Lung (tissue), 12 donors: Measurements from ENCODE around the gene KCND2. TPM values are rescaled to one million over a fixed set of nuclear protein-coding genes. Genes with fewer than 3 reads are reported as not detected.

Experiments used
- ATAC-seq: fragments of 200-7000 bp; cut with Tn5 transposase; one replicate; pipeline ENCODE4 v1.9.1; 2020; ENCODE audit warnings: moderate number of reproducible peaks; ENCODE audit not compliant: insufficient read depth, low FRiP score
- DNase-seq, 3 donors: peaks; one replicate each; pipeline ENCODE4 v3.0.0-alpha.2; 2013 to 2017
- H3K27ac ChIP-seq, 2 donors: one replicate each; pipeline ENCODE4 v1.5.1; 2013; ENCODE audit warnings: mild to moderate bottlenecking in 2 of 2, moderate library complexity in 2 of 2, control low read depth in 1 of 2, inconsistent platforms in 1 of 2, low read depth in 1 of 2, low read length in 1 of 2
- H3K27me3 ChIP-seq, 3 donors: one replicate each; pipeline ENCODE4 v1.5.1; 2013; ENCODE audit warnings: low read length in 2 of 3; ENCODE audit not compliant: control insufficient read depth in 3 of 3, insufficient read depth in 3 of 3
- H3K36me3 ChIP-seq, 4 donors: one replicate each; pipeline ENCODE4 v1.5.1; 2013; ENCODE audit warnings: low read length in 4 of 4, mild to moderate bottlenecking in 1 of 4, moderate library complexity in 1 of 4; ENCODE audit not compliant: control insufficient read depth in 4 of 4, insufficient read depth in 4 of 4
- H3K4me1 ChIP-seq, 5 donors: one replicate each; pipeline ENCODE4 v1.5.1; 2013; ENCODE audit warnings: low read length in 5 of 5, mild to moderate bottlenecking in 2 of 5, moderate library complexity in 1 of 5; ENCODE audit not compliant: control insufficient read depth in 5 of 5, insufficient read depth in 5 of 5
- H3K4me3 ChIP-seq: one replicate; pipeline ENCODE4 v1.5.1; 2013; ENCODE audit warnings: mild to moderate bottlenecking, control low read depth, moderate library complexity
- H3K9ac ChIP-seq, 2 donors: one replicate each; pipeline ENCODE4 v1.5.1; 2013; ENCODE audit warnings: low read length in 2 of 2, control low read depth in 1 of 2; ENCODE audit not compliant: insufficient read depth in 1 of 2
- H3K9me3 ChIP-seq, 4 donors: one replicate each; pipeline ENCODE4 v1.5.1; 2013; ENCODE audit warnings: low read length in 3 of 4, mild to moderate bottlenecking in 1 of 4, moderate library complexity in 1 of 4; ENCODE audit not compliant: control insufficient read depth in 4 of 4, insufficient read depth in 3 of 4
- CTCF ChIP-seq: IDR thresholded peaks from 2 replicates; pipeline ENCODE4 v1.5.1; 2012; ENCODE audit warnings: mild to moderate bottlenecking; ENCODE audit errors: control extremely low read depth, extremely low read depth
- WGBS, 2 donors: extraction: QIAGEN DNeasy Blood & Tissue Kit; methylation state at CpG; one replicate each; pipeline ENCODE4 v1.1.7; 2013; 5-methylcytosine and 5-hydroxymethylcytosine counted together
- polyA plus RNA-seq, 2 donors: library from polyadenylated mRNA; stranded (reverse); fragments of 200-250 nt; gene quantifications; one replicate each; pipeline ENCODE4 v1.2.1, GENCODE V29; 2013
- total RNA-seq, 2 donors: library from RNA; depleted of rRNA in 1 of 2; stranded (reverse); fragments of >200 nt in 1 of 2; gene quantifications; one replicate each; pipeline ENCODE4 v1.2.1, GENCODE V29; 2014 to 2021
- donor health status: control.
- donor health status: control.
- donor health status: Bipolar disorder and iron deficiency.
- donor health status: healthy.
- donor health status: DM: yes; HTN: yes; CAD: no.

Gene KCND2
- total and polyA plus RNA-seq, 4 donors: 0.03 to 1.1 (median 0.10) TPM

DNA sequence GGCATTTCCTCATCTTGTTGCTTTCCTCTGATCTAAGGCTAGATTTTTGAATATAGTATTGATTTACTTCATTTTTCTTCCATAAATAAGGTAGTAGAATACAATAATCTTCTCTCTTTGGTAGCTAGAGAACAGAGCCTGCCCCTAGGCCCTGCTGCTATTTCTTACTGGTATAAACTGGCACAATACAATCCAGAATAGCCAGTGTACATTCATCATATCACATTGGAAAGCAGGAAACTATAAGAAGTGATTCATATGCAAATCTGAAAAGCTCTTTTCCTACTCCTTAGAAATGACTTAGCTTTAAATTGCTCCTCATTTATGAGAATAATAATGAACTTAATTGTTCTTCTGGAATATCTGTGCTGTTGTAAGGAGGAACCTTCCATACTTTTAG, 100.2 kb downstream of the KCND2 start:
- H3K27ac ChIP-seq: no peak overlapping the region
- no peaks in the 10 kb centered on the region for H3K9me3 ChIP-seq
- H3K9ac ChIP-seq: no peak overlapping the region
- no peak for ATAC-seq
- DNase-seq: no peak
- no peak for TF ChIP-seq CTCF
- no peaks in the 10 kb centered on the region for H3K36me3 ChIP-seq
- H3K27me3 ChIP-seq: no peaks in the 10 kb centered on the region
- no peak overlapping the region for H3K4me3 ChIP-seq
- H3K4me1 ChIP-seq: no peaks in the 10 kb centered on the region

DNA sequence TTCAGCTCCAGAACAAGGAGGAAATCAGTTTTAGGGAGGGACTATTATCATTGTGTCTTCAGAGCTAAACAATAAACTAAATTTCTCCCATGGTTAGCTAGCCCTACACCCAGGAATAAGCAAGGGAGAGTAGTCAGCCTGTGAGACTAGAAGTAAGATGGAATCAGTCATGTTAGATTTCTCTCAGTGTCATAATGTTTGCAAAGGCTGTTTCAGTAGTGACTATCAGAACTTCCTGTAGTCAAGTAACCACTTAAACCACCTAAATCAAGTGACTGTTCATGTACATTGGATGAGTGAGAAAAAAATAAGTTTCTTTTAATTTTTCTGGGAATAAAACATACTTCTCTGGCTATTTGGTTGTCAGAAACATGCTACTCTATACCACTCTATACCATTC, 121.6 kb downstream of the KCND2 start:
- Histone ChIP-seq H3K27ac (no peak overlapping the region), H3K36me3 (no peaks in the 10 kb centered on the region), H3K9me3 (no peaks in the 10 kb centered on the region), H3K9ac (no peak overlapping the region), H3K4me3 (no peak overlapping the region), H3K27me3 (no peaks in the 10 kb centered on the region), H3K4me1 (no peaks in the 10 kb centered on the region)
- ATAC-seq (no peak), DNase-seq (no peak)
- no peak for TF ChIP-seq CTCF

DNA sequence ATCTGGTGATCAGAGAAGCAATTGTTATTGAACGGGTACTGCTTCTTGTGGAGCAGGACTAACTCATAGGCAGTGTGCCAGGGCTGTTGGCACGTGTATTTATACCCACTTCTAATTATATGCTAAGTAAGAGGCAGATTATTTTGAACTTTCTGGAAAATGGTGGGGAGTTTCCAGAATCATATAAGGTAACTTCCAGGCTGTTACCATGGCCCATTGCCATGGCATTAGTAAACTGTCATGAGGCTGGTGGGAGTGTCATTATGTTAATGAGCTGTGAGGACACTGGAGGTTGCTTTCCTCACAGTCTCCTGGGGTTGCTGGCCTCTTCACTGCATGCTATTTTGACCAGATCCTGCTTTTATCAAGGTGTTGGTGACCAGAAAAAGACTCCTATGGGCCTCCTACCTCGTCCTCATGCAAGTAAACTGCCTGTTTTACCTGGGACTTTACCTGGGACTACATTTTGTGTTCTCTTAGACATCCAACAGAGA, 122.6 kb downstream of the KCND2 start:
- Histone ChIP-seq H3K4me3 (no peak overlapping the region), H3K27ac (no peak overlapping the region), H3K36me3 (no peaks in the 10 kb centered on the region), H3K9me3 (no peaks in the 10 kb centered on the region), H3K9ac (no peak overlapping the region), H3K4me1 (no peaks in the 10 kb centered on the region), H3K27me3 (no peaks in the 10 kb centered on the region)
- no peak for TF ChIP-seq CTCF
- 76 to 77% methylated on average over 3 of the region's 3 CpGs for WGBS, 2 donors
- no peak for DNase-seq
- no peak for ATAC-seq

- DNase-seq: no peak
- Histone ChIP-seq H3K4me3 (no peak overlapping the region), H3K4me1 (no peaks in the 10 kb centered on the region), H3K9ac (no peak overlapping the region), H3K36me3 (no peaks in the 10 kb centered on the region), H3K27me3 (no peaks in the 10 kb centered on the region), H3K27ac (no peak overlapping the region), H3K9me3 (no peaks in the 10 kb centered on the region)
- 75 to 80% methylated on average over 3 of the region's 3 CpGs for WGBS, 2 donors
- TF ChIP-seq CTCF: no peak
- ATAC-seq: no peak
Measured at GRCh38 chr7:120398284-120399000, 125.5 kb downstream of the KCND2 start.
